ENCODE data around the gene TAF1C. TPM values are rescaled to one million over a fixed set of nuclear protein-coding genes. Genes with fewer than 3 reads are reported as not detected.
A peak's percentile ranks its signal among the peaks of the same experiment; 100 is the strongest.

TAF1C gene
- total and polyA plus RNA-seq, 9 of the 15 experiments (the other 6 are each of a cell fraction or from before 2014, with no cell fraction given), result 1.5 to 74.8 (median 21.0) TPM

DNA sequence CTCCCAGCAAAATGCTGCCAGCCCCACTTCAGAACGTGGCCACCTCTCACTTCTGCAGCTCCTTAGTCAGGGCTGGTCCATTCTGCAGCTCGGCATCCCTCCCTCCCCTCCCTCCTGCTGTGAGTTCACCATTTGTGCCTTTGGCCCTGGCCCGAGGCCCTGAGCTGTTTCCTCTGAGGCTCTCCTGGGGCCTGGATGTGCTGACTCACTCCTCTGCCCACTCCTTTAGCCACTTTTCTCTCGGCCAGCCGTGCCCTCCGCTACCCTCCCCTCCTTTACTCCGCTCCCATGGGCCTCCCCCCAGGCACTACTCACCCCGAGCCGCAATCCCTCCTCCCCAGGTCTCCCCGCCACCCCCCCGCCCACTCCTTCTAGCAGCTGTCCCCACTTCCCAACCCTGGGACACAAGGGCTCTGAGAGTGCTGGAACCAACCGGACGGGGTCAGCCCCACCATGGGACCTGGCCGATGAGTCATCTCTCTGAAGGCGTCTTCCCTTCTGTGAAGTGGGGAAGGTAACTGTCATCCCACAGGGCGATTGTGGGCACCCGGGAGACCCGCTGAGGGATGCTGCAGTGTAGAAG, 41.5 kb upstream of the TAF1C start (continued):
- TF ChIP-seq FOS (IDR thresholded peaks at IDR 0.05; ENCODE audit: extremely low read depth, insufficient read length) (peak; percentile 8), SRSF1 (IDR thresholded peaks at IDR 0.05; ENCODE audit: low read depth, low read length) (no peak), FOXK2 (conservative IDR thresholded peaks at IDR 0.05 in 1 of 2, IDR thresholded peaks at IDR 0.05 in 1 of 2; ENCODE audit: low read depth in 2 of 2) (peak; percentile 14 to 37; a peak in 2 of 4 replicates), EHMT2 (IDR thresholded peaks at IDR 0.05) (peak; percentile 47; the same call in 1 of the 2 replicates), KDM2B (CRISPR knock-in tag; IDR thresholded peaks at IDR 0.05) (no peak), SMAD2 (IDR thresholded peaks at IDR 0.05; ENCODE audit: low read depth, low read length) (no peak), JUNB (CRISPR knock-in tag; conservative IDR thresholded peaks at IDR 0.05) (0 out of 2 replicates have a peak, but pooled peaks have one; percentile 42), ZNF239 (CRISPR knock-in tag; IDR thresholded peaks at IDR 0.05) (no peak), HDAC1 (IDR thresholded peaks at IDR 0.05) (peak in 1 of 2 experiments; percentile 45; a peak in 2 of 4 replicates), TOE1 (IDR thresholded peaks at IDR 0.05; ENCODE audit: borderline replicate concordance) (0 out of 2 replicates have a peak, but pooled peaks have one; percentile 34), TOE1 (CRISPR knock-in tag; IDR thresholded peaks at IDR 0.05; ENCODE audit: borderline replicate concordance, low read depth) (no peak), PRPF4 (IDR thresholded peaks at IDR 0.05; ENCODE audit: insufficient read depth, low read depth, low read length, poor library complexity, severe bottlenecking) (no peak), CTBP1 (IDR thresholded peaks at IDR 0.05; ENCODE audit: borderline replicate concordance) (peak; percentile 62; the same call in 1 of the 2 replicates), MAFF (IDR thresholded peaks at IDR 0.05; ENCODE audit: low read length) (peak; percentile 59), USF1 (CRISPR knock-in tag; IDR thresholded peaks at IDR 0.05) (no peak), TSC22D4 (tag; IDR thresholded peaks at IDR 0.05) (no peak), ZNF232 (CRISPR knock-in tag; IDR thresholded peaks at IDR 0.05) (no peak), MNT (conservative IDR thresholded peaks at IDR 0.05) (no peak), CHCHD3 (CRISPR knock-in tag; IDR thresholded peaks at IDR 0.05) (no peak), SETDB1 (IDR thresholded peaks at IDR 0.05; ENCODE audit: low read length) (no peak), BCL6 (CRISPR knock-in tag; IDR thresholded peaks at IDR 0.05) (no peak)
- TF ChIP-seq, protein P1, sequence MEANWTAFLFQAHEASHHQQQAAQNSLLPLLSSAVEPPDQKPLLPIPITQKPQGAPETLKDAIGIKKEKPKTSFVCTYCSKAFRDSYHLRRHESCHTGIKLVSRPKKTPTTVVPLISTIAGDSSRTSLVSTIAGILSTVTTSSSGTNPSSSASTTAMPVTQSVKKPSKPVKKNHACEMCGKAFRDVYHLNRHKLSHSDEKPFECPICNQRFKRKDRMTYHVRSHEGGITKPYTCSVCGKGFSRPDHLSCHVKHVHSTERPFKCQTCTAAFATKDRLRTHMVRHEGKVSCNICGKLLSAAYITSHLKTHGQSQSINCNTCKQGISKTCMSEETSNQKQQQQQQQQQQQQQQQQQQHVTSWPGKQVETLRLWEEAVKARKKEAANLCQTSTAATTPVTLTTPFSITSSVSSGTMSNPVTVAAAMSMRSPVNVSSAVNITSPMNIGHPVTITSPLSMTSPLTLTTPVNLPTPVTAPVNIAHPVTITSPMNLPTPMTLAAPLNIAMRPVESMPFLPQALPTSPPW (CRISPR knock-in tag; IDR thresholded peaks at IDR 0.05), result peak; percentile 75
- TF ChIP-seq, protein P2, sequence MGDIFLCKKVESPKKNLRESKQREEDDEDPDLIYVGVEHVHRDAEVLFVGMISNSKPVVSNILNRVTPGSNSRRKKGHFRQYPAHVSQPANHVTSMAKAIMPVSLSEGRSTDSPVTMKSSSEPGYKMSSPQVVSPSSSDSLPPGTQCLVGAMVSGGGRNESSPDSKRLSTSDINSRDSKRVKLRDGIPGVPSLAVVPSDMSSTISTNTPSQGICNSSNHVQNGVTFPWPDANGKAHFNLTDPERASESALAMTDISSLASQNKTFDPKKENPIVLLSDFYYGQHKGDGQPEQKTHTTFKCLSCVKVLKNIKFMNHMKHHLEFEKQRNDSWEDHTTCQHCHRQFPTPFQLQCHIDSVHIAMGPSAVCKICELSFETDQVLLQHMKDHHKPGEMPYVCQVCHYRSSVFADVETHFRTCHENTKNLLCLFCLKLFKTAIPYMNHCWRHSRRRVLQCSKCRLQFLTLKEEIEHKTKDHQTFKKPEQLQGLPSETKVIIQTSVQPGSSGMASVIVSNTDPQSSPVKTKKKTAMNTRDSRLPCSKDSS (IDR thresholded peaks at IDR 0.05; ENCODE audit: low read depth, partially characterized antibody), result no peak
